ENCODE data around the gene SLC16A5.

The SLC16A5 gene

GRCh38 chr17:75109046-75109406 is 21.3 kb downstream of the SLC16A5 start:
- TF ChIP-seq TOX (CRISPR knock-in tag; IDR thresholded peaks at IDR 0.05; ENCODE audit: borderline replicate concordance) (no peak), ESRRG (CRISPR knock-in tag; IDR thresholded peaks at IDR 0.05) (no peak), ZC3H10 (CRISPR knock-in tag; IDR thresholded peaks at IDR 0.05) (no peak), PATZ1 (CRISPR knock-in tag; IDR thresholded peaks at IDR 0.05; ENCODE audit: borderline replicate concordance) (no peak), BACH2 (CRISPR knock-in tag; IDR thresholded peaks at IDR 0.05; ENCODE audit: borderline replicate concordance) (no peak), ZNF8 (CRISPR knock-in tag; IDR thresholded peaks at IDR 0.05) (no peak), CSDC2 (CRISPR knock-in tag; IDR thresholded peaks at IDR 0.05) (no peak), GLIS3 (CRISPR knock-in tag; IDR thresholded peaks at IDR 0.05) (no peak), ZNF565 (CRISPR knock-in tag; conservative IDR thresholded peaks at IDR 0.05; ENCODE audit: low read depth) (no peak), OSR1 (CRISPR knock-in tag; IDR thresholded peaks at IDR 0.05) (no peak), ZFP3 (CRISPR knock-in tag; IDR thresholded peaks at IDR 0.05) (no peak), TCF4 (CRISPR knock-in tag; IDR thresholded peaks at IDR 0.05; ENCODE audit: borderline replicate concordance) (no peak), POU6F1 (CRISPR knock-in tag; IDR thresholded peaks at IDR 0.05; ENCODE audit: borderline replicate concordance, low read depth) (no peak), ARNTL (CRISPR knock-in tag; IDR thresholded peaks at IDR 0.05; ENCODE audit: borderline replicate concordance, low read depth) (no peak)
- no peak for ATAC-seq

GRCh38 chr17:75109407-75110233 is 21.9 kb downstream of the SLC16A5 start, which contains the start of gene ARMC7:
Gene ARMC7, plus strand, starts transcription at chr17:75109969. Its CDS starts 320 bp downstream, at chr17:75110289.
- ATAC-seq: peak; percentile 83

GRCh38 chr17:75110234-75110937 is 22.6 kb downstream of the SLC16A5 start:
- no peak for TF ChIP-seq OSR1 (CRISPR knock-in tag; IDR thresholded peaks at IDR 0.05)
- peak; percentile 18 for ATAC-seq

More at GRCh38 chr17:75109407-75110233, 21.9 kb downstream of the SLC16A5 start, which contains the start of gene ARMC7:
- TF ChIP-seq ESRRG (CRISPR knock-in tag; IDR thresholded peaks at IDR 0.05): no peak
- no peak for TF ChIP-seq GLIS3 (CRISPR knock-in tag; IDR thresholded peaks at IDR 0.05)
- 0 out of 2 replicates have a peak, but pooled peaks have one; percentile 41 for TF ChIP-seq SNAI2 (CRISPR knock-in tag; IDR thresholded peaks at IDR 0.05)

- ATAC-seq: no peak
- TF ChIP-seq BACH2 (CRISPR knock-in tag; IDR thresholded peaks at IDR 0.05; ENCODE audit: borderline replicate concordance): no peak
Measured at GRCh38 chr17:75111777-75112335, 24.1 kb downstream of the SLC16A5 start.

GRCh38 chr17:75113798-75114551 is 26.2 kb downstream of the SLC16A5 start:
- peak; percentile 76 for ATAC-seq
- TF ChIP-seq ZFP3 (CRISPR knock-in tag; IDR thresholded peaks at IDR 0.05) (no peak), ZFP30 (CRISPR knock-in tag; IDR thresholded peaks at IDR 0.05) (no peak), ZNF565 (CRISPR knock-in tag; conservative IDR thresholded peaks at IDR 0.05; ENCODE audit: low read depth) (no peak), TCF4 (CRISPR knock-in tag; IDR thresholded peaks at IDR 0.05; ENCODE audit: borderline replicate concordance) (no peak), ARNTL (CRISPR knock-in tag; IDR thresholded peaks at IDR 0.05; ENCODE audit: borderline replicate concordance, low read depth) (no peak), CSRNP3 (CRISPR knock-in tag; IDR thresholded peaks at IDR 0.05) (no peak), ESRRG (CRISPR knock-in tag; IDR thresholded peaks at IDR 0.05) (no peak), TSHZ2 (CRISPR knock-in tag; IDR thresholded peaks at IDR 0.05) (no peak), RARB (CRISPR knock-in tag; IDR thresholded peaks at IDR 0.05) (no peak), OSR1 (CRISPR knock-in tag; IDR thresholded peaks at IDR 0.05) (no peak), ISL1 (CRISPR knock-in tag; IDR thresholded peaks at IDR 0.05) (no peak), SNAI2 (CRISPR knock-in tag; IDR thresholded peaks at IDR 0.05) (no peak), CREB5 (CRISPR knock-in tag; IDR thresholded peaks at IDR 0.05; ENCODE audit: low read depth) (no peak)

All from SK-N-SH treated with all-trans-retinoic acid at 6 μM for 48 hours (cell line).